HG03469 (cell line): ENCODE data around the gene HIPK4.
"Not testable (repeated sequence)": the region's sequence is repeated elsewhere in the genome, so short reads cannot be mapped to it uniquely, and the experiment has no call there.

Experiments used
- ATAC-seq: cut with Tn5 transposase; IDR thresholded peaks from one replicate; pipeline ENCODE4 v1.9.1; 2021; ENCODE audit warnings: mild to moderate bottlenecking, moderate library complexity, moderate number of reproducible peaks; ENCODE audit not compliant: unreplicated experiment

HIPK4 gene

GRCh38 chr19:40418040-40418439 lies 28.1 kb upstream of the HIPK4 start:
- ATAC-seq: no peak

- ATAC-seq: no peak
Measured at GRCh38 chr19:40417643-40417981, 27.6 kb upstream of the HIPK4 start.

- ATAC-seq: no peak
Measured at GRCh38 chr19:40416918-40417642, 27.1 kb upstream of the HIPK4 start.

- ATAC-seq: no peak
Measured at GRCh38 chr19:40415768-40416167, 25.8 kb upstream of the HIPK4 start.

GRCh38 chr19:40414542-40415535 lies 24.9 kb upstream of the HIPK4 start:
- no peak for ATAC-seq

GRCh38 chr19:40413291-40413845 lies 23.4 kb upstream of the HIPK4 start, which contains the start of gene PRX:
TSS of gene PRX (minus strand) at chr19:40413378. CDS start at chr19:40407932, 5,446 bp downstream.
- no peak for ATAC-seq

GRCh38 chr19:40412866-40413265 lies 22.9 kb upstream of the HIPK4 start:
- ATAC-seq: no peak

- ATAC-seq: no peak
Measured at GRCh38 chr19:40411958-40412499, 22.0 kb upstream of the HIPK4 start.

- no peak for ATAC-seq
Measured at GRCh38 chr19:40411125-40411842, 21.3 kb upstream of the HIPK4 start.

- no peak for ATAC-seq
Measured at GRCh38 chr19:40410030-40410389, 20.0 kb upstream of the HIPK4 start.

GRCh38 chr19:40408598-40408925 lies 18.6 kb upstream of the HIPK4 start:
- ATAC-seq: not testable (repeated sequence)

GRCh38 chr19:40407714-40408597 lies 18.0 kb upstream of the HIPK4 start:
- no peak for ATAC-seq

GRCh38 chr19:40403262-40403984 lies 13.4 kb upstream of the HIPK4 start:
- ATAC-seq: no peak

- no peak for ATAC-seq
Measured at GRCh38 chr19:40400559-40400958, 10.6 kb upstream of the HIPK4 start.

- ATAC-seq: no peak
Measured at GRCh38 chr19:40398417-40399131, 8.6 kb upstream of the HIPK4 start.

- no peak for ATAC-seq
Measured at GRCh38 chr19:40397568-40397906, 7.6 kb upstream of the HIPK4 start.

GRCh38 chr19:40396886-40397567 lies 7.0 kb upstream of the HIPK4 start:
- no peak for ATAC-seq

GRCh38 chr19:40395956-40396355 lies 6.0 kb upstream of the HIPK4 start:
- no peak for ATAC-seq
